HG03442 (cell line): ENCODE data around the gene GNG13.
"Not testable (repeated sequence)": the region's sequence is repeated elsewhere in the genome, so short reads cannot be mapped to it uniquely, and the experiment has no call there.

Experiments used
- ATAC-seq: cut with Tn5 transposase; IDR thresholded peaks from one replicate; pipeline ENCODE4 v1.9.1; 2021; ENCODE audit warnings: mild to moderate bottlenecking, moderate library complexity; ENCODE audit not compliant: unreplicated experiment

The GNG13 gene

GRCh38 chr16:780296-780695 is 20.2 kb downstream of the GNG13 start:
- ATAC-seq, result no peak

- no peak for ATAC-seq
Observed at GRCh38 chr16:779561-779960, 21.0 kb downstream of the GNG13 start.

- ATAC-seq, result no peak
Observed at GRCh38 chr16:778909-779527, 21.5 kb downstream of the GNG13 start.

GRCh38 chr16:778447-778846 is 22.1 kb downstream of the GNG13 start:
- ATAC-seq, result no peak

- ATAC-seq, result no peak
Observed at GRCh38 chr16:777826-778225, 22.7 kb downstream of the GNG13 start.

- ATAC-seq, result no peak
Observed at GRCh38 chr16:776824-777223, 23.7 kb downstream of the GNG13 start.

GRCh38 chr16:776298-776697 is 24.2 kb downstream of the GNG13 start:
- not testable (repeated sequence) for ATAC-seq

GRCh38 chr16:775236-775796 is 25.2 kb downstream of the GNG13 start:
- ATAC-seq, result no peak

GRCh38 chr16:774086-775001 is 26.2 kb downstream of the GNG13 start:
- no peak for ATAC-seq

GRCh38 chr16:772959-773358 is 27.6 kb downstream of the GNG13 start:
- no peak for ATAC-seq

- ATAC-seq, result no peak
Observed at GRCh38 chr16:770411-770810, 30.1 kb downstream of the GNG13 start.

GRCh38 chr16:769934-770333 is 30.6 kb downstream of the GNG13 start:
- ATAC-seq, result no peak

GRCh38 chr16:769184-769784 is 31.2 kb downstream of the GNG13 start:
- no peak for ATAC-seq

GRCh38 chr16:768428-768827 is 32.1 kb downstream of the GNG13 start:
- no peak for ATAC-seq

- ATAC-seq, result no peak
Observed at GRCh38 chr16:767743-768235, 32.7 kb downstream of the GNG13 start.

- no peak for ATAC-seq
Observed at GRCh38 chr16:766820-767640, 33.5 kb downstream of the GNG13 start.

GRCh38 chr16:766008-766819 is 34.3 kb downstream of the GNG13 start:
- ATAC-seq, result no peak

- ATAC-seq, result no peak
Observed at GRCh38 chr16:765488-765865, 35.1 kb downstream of the GNG13 start.

- no peak for ATAC-seq
Observed at GRCh38 chr16:764848-765487, 35.6 kb downstream of the GNG13 start.
